Stimulated activated CD4-positive, alpha-beta T cell treated with anti-CD3 and anti-CD28 coated beads, Interleukin-4, amount 100 ng/mL, for 48 hours (primary cell): ENCODE measurements around the gene STOML2.

Experiments
- DNase-seq, 2 donors: peaks; one replicate each; pipeline ENCODE4 v3.0.0-alpha.2; 2020; ENCODE audit warnings: low read depth in 2 of 2

Gene STOML2

DNA sequence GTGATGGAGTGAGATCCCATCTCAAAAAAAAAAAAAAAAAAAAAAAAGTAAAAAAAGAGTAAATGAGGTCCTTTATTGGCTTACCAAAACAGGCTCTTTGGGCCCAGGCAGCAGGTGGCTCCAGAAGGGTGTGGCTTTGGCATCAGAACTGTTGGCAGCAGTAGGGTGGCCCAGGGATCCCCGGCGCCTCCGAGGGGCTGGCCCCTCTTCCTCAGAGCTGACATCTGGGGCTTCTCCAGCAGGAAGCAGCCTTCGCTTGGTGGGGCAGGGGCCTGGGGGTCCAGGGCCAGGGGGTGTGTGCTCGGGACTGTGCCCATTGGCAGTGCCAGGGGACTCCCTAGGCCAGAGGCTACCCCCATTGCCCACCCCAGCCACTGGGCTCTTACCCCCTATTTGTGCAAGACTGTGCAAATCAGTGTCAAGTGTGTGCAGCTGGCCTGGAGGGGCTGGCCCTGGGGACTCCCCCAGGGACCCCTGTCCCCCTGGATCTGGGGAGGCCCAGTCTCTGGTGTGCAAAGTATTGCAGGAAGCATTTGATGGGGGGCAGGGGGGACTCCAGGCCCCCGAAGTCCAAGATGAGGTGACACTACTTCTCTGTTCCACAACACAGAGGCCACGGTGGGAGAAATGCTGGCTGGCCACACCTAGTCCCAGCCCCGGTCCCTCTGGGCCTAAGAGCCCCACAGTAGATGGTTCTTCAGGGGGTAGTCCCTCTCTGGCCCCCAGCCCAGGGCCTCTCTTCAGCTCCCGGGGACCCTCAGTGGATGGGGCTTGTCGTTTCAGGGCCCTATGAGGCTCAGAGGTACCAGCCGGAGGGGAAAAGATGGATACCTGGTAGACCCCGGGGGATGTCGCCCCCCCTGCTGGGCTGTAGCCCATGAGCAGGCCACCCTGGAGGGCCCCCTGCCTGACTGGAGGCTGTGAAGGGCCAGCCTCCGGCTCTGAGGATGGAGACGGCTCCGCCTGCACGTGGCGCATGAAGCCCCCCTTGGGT, 4.7 kb upstream of the STOML2 start:
- no peak for DNase-seq

DNA sequence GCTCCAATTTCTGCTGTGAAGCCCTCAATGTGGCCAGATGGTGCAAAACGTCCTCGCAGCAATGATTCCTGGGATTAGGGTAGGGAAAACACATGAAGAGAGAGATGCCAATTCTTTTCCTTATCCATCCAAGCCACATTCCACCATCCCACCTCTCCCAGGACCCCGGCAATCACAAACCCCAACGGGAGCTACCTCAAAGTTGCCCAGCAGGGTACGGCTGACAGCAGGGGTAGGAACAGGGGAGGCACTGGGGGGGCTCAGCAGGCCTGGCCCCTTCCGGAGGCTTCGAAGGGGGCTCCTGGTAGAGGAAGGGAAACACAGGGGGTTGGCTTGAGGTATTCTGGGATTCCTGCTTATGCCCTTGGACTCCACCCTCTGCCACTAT, 3.4 kb upstream of the STOML2 start:
- no peak for DNase-seq

DNA sequence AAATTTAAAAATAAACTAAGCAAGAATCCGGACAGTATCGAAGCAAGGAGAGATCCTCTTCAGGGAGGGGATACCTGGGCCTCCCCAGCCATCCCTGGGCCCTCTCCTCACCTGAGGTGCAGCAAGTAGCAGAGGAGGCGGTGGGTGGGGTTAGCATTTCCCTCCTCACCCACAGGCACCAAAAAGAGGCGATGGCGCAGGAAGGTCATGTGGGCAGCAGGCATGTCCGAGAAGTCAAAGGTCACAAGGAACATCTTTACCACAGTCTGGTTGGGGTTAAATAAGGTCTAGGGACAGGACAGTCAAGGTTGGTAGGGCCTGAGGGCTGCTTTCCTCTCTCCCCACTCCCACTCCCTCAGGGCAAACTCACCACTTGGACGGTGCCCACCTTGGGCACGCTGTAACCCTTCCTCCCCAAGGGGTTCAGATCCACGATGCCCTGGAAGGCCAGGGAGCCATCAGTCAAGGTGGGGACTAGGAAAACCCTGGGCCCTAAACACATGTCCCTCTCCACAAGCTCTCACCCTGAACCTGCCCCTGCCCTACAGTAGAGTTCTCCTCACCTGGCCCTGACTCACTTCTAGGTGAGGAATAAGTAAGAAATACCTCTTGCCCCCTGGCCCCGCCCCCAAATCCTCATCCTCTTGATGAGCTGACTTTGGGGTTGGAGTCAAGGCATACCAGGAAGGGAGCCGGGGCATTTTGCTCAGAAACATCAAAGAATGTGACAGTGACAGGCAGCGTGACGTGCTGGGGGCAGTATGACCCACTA, 2.8 kb upstream of the STOML2 start:
- no peak for DNase-seq

DNA sequence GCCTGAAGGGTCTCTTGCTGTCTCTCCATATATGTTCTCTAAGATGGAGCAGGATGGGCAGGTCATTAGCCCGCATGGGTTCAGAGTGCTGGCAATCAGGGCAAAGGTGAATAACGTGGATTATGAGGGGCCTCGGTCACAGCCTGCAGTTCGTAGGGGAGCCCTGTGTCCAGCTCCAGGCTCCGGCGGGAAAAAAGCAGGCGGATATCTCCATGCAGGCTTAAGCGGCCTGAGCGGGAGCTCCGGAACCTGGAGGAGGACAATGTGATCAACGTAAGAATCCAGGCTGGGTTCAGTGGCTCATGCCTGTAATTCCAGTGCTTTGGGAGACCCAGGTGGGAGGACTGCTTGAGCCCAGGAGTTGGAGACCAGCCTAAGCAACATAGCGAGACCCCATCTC, 2.2 kb upstream of the STOML2 start:
- no peak for DNase-seq

DNA sequence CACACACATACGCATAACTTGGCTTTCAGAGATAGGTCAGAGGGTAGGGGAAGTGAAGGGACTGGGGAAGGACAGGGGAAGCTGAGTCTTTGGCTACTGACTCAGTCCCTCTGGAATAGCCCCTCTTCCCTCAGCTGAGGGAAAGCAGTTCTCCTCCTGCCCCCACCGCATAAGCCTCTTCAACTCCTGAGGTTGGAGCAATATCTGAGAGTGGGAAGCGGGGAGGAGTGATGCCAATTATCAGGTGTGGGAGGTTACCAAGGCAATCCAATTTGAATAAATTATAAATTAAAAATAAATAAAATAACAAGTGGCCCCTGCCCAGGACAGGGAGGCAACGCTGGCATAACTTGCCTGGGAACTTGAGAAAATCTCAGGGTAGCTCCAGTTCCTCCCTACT, 1.7 kb upstream of the STOML2 start:
- DNase-seq = no peak

DNA sequence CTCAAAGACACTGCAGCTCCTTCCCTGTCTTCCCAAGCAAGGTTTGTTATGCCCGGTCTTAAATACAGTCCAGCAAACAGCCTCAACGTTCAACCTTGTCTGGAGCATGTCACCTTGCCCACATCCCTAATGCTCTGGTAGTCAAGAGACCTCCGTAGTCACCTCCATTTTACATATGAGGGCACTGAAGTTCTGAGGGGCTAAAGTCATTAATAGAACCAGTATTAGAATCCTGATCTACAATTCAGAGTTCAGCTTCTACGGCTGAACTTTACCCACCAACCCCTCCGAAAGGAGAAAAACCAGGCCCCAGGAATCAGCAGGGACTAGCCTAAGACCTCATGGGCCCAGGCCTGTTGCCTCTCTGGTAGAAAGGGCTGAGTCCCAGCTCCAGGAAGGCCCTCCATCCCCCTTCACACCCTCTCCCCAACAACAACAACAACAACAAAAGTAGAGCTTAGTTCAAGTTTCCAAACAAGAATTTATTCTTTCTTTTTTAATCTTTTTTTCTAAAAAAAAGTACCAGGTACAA, 795 bp upstream of the STOML2 start:
- no peak for DNase-seq

DNA sequence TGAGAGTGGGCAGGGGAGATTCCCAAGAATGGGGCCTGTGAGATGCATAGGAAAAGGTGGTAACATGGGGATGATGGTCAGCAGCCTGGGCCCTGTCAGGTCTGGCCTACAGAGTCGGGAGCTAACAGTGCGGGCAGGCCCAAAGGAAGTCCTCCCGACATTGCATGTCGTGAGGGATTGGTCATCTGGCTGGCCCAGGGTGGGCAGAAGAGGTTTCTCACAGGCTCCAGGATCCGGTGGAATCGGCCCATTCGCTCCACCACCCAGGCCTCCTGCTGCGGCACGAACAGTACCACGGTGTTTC, 514 bp downstream of the STOML2 start:
- DNase-seq = no peak

DNA sequence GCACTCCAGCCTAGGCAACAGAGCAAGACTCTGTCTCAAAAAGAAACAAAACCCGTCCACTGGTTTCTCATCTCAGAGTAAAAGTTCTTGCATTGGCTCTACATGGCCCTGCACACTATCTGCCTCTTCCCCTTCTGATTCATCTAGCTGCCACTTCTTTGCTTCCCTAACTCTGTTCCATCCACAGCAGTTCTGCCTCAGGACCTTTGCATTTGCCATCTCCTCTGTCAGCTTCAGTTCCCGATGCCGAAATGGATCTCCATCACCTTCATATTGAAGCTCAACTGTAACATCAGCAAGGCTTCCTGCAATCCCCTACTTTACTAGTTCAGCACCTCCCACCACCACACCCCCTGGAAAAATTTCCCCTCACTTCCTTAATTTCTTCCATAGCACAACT, 5.4 kb downstream of the STOML2 start:
- DNase-seq = no peak

DNA sequence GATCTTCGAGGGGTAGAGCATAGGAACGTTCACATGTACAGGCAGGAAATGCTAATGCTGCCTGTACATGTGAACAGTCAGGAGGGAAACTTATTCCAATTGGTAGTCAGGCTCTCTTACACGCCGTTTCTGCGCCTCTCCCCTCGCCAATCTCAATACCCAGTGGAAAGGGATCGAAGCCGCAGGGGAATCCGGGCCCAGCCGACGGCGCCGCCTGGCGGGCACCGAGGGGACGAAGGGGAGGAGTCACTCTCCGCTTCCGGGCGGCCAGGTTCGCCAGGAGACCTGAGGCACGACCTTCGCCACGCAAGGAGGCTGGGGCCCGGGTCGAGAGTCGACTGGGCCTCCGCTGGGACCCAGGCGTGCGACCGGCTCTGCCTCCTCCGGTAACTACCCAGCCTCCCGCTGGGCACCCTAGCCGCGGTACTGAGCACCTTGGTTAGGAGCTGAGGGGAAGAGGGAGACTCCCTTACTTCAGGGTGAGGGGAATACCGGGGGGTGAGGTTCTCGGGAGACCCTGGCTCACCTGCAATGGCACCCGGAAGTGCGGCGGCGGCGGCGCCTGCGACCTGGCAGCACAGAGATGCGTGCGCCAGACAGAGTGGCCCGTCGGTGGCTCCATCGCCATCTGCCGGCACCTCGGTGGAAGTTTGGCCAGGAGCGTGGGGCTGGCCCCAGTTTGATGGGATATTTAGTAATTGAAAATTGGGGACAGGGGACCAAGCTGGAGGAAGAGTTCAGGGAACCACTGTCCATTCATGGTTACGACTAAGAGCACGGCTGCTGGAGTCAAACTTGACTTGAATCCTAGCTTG, 6.7 kb downstream of the STOML2 start, which contains the start of gene PIGO:
Gene PIGO (minus strand): TSS at position 557 of the 815 bp plus-strand sequence. CDS start 1,026 bp downstream, outside the sequence.
- peak; percentile 88 for DNase-seq

DNA sequence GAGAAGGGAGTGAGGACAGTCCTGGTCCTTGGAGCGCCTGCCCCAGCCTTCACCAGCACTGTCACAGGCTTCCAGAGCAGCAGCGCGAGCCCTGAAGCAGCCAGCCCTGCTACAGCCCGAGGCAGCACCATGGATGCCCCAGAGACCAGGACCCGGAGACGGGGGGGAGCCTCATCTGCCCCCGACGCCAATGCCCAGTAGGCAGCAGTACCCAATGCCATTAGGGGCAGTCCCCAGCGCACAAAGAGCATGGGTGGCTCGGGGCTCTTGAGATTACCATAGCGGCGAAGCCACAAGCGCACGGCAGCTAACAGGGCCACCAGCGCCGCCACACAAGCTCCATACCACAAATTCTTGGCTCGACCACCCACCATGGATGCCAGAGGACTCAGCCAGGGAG, 11.4 kb downstream of the STOML2 start:
- DNase-seq = no peak

DNA sequence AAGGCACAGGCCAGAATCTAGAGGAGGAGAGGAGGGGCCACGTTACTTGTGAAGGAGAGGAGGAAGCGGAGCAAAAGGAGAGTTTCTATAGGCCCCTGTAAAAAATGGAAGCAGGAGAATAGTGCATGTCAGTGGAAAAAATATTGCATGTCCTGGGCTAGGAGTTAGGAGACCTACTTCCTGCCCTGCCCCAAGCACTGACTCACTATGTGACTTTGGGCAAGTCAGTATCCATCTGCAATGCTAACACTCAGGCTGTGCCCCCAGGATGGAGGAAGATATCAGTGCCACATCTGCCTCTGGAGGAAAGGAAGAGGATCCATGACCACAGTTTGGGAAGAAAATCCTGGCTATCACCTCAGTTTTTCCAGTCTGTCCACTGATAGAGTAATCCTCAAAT, 13.5 kb downstream of the STOML2 start:
- DNase-seq = no peak

DNA sequence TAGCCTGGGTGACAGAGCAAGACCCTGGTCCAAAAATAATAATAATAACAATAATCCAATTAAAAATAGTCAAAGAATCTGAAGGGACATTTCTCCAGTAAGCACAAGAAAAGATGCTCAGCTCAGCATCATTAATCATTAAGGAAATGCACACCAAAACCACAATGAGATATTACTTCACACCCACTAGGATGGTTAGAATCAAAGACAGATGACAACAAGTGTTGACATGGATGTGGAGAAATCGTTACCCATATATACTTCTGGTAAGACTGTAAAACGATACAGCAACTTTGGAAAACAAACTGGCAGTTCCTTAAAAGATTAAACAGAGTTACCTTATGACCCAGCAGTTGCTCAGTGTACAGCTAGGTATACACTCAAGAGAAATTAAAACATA, 17.9 kb downstream of the STOML2 start:
- no peak for DNase-seq

DNA sequence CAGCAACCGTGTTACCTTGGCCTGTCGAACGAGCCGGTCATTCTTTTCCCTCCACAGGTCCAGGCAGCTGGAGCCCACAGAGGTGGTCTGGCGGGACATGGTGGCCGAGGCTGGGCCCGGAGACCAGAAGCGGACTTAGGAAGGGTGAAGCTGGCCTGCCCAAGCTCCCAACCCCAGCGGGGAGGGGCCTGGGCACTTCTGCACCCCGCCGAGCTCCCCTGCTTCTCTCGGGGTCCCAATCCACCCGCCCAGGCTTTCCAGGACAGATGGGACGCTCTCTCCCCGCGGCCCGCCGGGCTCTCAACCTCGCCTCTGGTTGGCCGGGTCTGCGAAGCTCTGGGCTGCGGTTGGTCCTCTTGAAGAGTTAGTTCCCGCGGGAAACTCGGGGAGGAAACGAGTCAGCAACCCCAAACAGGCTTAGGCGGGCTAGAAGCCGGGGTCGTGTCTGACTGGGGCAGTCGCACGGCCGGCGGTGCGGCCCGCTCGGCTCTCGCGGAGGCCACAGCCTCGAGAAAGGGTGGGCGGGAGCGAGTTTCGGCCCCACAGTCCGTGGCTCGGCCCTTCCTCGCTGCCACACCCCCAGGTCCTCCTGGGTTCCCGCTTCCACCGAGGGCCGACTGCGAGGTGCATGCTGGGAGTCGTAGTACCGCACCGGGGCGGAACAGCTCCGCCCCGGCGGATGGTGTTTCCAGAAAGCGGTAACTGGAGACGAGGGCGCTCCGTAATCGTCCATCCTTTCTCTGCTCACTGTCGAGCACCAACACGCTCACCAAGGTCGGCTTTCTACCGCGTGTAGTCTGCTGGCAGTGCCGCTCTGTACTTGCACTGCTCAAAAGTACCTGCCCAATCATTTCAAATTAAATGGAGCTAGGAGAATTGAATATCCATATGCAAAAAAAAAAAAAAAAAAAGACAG, 23.2 kb downstream of the STOML2 start, which contains the start of gene FANCG:
Gene FANCG (minus strand): TSS at position 517 of the 916 bp plus-strand sequence. CDS start 418 bp downstream, at position 99.
- DNase-seq = peak; percentile 73 to 83

DNA sequence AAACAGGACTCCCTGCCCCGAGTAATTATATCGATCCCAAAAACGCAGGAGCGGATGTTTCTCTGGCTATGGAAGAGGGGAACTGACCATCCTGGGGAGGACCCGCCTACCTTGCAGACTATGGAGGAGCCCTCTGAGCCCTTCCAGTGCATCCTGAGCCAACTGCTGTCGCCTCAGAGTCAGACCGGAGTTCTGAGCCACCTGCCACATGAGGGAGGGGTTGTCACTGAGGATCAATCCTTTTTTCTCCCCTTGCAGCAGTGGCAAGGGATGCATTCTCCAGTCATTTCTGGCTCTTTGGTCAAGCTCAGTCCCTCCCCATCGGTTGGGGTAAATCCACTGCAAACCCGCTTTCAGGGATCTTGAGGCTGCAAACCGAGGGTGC, 23.9 kb downstream of the STOML2 start:
- no peak for DNase-seq

DNA sequence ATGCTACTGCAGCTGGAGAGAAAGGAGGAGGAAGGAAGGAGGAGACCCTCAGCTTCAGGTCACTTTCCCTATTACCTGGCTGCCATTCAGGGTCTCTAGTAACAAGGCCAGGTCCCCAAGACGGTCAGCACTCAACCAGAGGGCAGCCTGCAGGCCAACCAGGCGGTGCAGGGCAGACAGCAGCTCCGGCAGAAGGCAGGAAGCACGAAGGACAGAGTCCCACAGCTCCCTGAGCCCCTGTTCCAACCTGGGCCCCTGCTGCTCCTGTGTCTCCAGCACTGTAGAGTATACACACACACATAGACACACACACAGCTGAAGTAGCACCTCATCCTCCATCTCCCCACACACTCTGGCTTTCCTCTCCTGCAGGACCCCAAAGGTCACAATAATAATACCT, 24.9 kb downstream of the STOML2 start:
- DNase-seq = no peak

DNA sequence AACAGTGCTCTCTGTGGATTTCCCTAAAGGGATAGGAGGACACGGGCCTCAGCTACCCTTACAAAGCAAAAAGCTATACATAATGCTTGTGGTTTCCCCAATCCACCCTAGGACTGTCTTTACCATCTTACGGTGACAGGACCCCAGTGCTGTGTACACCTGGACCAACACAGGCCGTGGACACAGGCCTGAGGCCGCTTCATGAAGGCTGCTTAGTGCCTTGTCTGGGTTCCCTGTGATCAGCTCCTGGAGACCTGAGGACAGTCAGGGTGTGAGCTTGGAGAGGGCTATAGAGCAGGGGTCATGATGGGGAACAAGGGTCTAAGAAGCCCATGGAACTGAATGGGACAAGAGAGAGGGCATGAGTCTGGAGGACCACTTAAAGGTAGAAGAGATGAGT, 26.1 kb downstream of the STOML2 start:
- DNase-seq = no peak

DNA sequence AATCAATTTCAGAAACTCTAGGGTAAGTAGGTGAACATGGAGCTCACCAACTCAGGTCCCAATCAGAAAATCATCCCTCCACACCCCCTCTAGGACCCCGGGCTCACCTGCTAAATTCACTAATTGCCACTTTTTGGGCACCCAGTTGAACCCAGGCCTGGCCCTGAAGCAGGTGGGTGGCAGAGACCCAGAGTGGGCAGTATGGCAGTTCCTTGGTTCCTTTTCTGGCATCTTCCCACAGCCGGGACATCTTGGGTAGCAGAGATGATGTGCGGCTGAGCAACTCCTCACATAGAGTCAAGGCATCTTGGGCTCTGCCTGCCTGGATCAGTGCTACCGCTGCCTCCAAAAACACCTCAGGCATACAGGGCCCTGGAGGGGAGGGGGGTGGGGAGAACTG, 27.6 kb downstream of the STOML2 start:
- no peak for DNase-seq

DNA sequence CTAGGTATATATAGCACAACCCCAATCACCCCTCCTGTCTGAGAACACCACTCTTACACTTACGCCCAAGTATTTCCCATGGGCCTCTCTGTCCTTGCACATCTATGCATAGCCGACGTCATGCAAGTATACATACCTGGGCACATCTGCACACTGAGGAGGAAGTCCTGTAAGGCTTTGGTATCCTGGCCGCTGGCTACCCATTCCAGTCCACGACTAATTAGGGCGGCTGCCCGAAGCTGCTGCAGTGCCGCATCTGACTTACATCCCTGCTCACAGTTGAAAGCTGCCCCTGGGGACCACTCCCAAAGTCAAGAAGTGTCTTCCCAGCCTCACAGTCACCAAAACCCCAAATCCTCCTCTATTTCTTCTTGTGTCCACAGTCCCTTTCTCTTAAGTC, 28.1 kb downstream of the STOML2 start:
- DNase-seq = no peak

DNA sequence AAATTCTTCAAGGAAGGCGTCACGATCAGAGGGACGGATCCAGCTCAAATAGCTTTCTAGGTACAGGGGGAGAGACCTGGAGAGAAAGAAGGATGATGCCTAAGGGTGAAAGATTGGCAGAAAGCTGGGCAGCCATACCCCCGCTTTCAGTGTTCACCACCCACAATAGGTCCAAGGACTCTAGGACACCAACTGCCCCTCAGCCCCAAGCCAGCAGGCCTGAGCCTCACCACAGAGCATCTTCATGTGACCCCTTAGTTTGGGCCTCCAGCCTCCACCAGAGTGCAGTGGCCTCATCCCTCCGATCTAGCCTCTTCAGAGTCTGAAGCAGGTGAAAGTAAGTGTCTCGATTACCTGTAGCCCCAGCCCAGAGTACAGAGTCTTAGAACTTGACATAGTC, 28.8 kb downstream of the STOML2 start:
- DNase-seq = no peak

DNA sequence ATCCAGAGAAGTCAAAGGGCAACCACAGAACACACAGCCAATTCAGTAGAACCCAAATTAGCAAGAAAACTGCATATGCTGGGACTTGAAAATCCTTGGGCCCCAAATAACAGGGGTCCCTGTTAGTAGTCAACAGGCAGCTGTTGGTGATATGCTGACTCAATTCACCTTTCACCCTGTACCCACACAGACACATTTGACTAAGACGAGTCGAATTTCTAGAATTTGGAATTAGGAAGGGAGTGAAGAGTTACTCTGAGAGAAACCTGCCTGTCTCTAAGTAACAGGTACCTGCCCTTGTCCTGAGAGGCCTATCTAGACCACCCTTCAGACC, 29.7 kb downstream of the STOML2 start:
- DNase-seq = no peak
